ENCODE data around the gene SPINT1.

SPINT1 gene

GRCh38 chr15:40812721-40813425, 31.0 kb upstream of the SPINT1 start:
- H3K4me1 ChIP-seq (ENCODE audit: control insufficient read depth, insufficient read depth, low read length), result peaks cover 8% of the 10 kb centered on the region
- peaks cover 26% of the 10 kb centered on the region for H3K36me3 ChIP-seq (ENCODE audit: insufficient read depth, low read length)
- no peaks in the 10 kb centered on the region for H3K27me3 ChIP-seq (ENCODE audit: control insufficient read depth, insufficient read depth, low read length)
- no peaks in the 10 kb centered on the region for H3K9me3 ChIP-seq (replicated peaks; ENCODE audit: low read length)
- no peak overlapping the region for H3K4me3 ChIP-seq (ENCODE audit: low read length)
- no peak overlapping the region for H3K9ac ChIP-seq (ENCODE audit: low read depth, low read length)
- no peak overlapping the region for H3K4me2 ChIP-seq (ENCODE audit: low read length)

GRCh38 chr15:40815042-40815698, 28.7 kb upstream of the SPINT1 start:
- H3K4me3 ChIP-seq (ENCODE audit: low read length), result no peak overlapping the region
- H3K9ac ChIP-seq (ENCODE audit: low read depth, low read length), result no peak overlapping the region
- peaks cover 4% of the 10 kb centered on the region for H3K27me3 ChIP-seq (ENCODE audit: control insufficient read depth, insufficient read depth, low read length)
- H3K9me3 ChIP-seq (replicated peaks; ENCODE audit: low read length), result no peaks in the 10 kb centered on the region
- H3K4me2 ChIP-seq (ENCODE audit: low read length), result no peak overlapping the region
- peaks cover 26% of the 10 kb centered on the region for H3K36me3 ChIP-seq (ENCODE audit: insufficient read depth, low read length)
- no peaks in the 10 kb centered on the region for H3K4me1 ChIP-seq (ENCODE audit: control insufficient read depth, insufficient read depth, low read length)

GRCh38 chr15:40819048-40819447, 24.8 kb upstream of the SPINT1 start:
- no peaks in the 10 kb centered on the region for H3K9me3 ChIP-seq (replicated peaks; ENCODE audit: low read length)
- peaks cover 4% of the 10 kb centered on the region for H3K27me3 ChIP-seq (ENCODE audit: control insufficient read depth, insufficient read depth, low read length)

GRCh38 chr15:40821195-40821594, 22.7 kb upstream of the SPINT1 start:
- Histone ChIP-seq H3K4me2 (ENCODE audit: low read length) (no peak overlapping the region), H3K4me3 (ENCODE audit: low read length) (no peak overlapping the region), H3K27me3 (ENCODE audit: control insufficient read depth, insufficient read depth, low read length) (peaks cover 15% of the 10 kb centered on the region), H3K9me3 (replicated peaks; ENCODE audit: low read length) (no peaks in the 10 kb centered on the region), H3K9ac (ENCODE audit: low read depth, low read length) (no peak overlapping the region), H3K36me3 (ENCODE audit: insufficient read depth, low read length) (no peaks in the 10 kb centered on the region), H3K4me1 (ENCODE audit: control insufficient read depth, insufficient read depth, low read length) (no peaks in the 10 kb centered on the region)

More at GRCh38 chr15:40819048-40819447, 24.8 kb upstream of the SPINT1 start:
- Histone ChIP-seq H3K4me2 (ENCODE audit: low read length) (no peak overlapping the region), H3K4me3 (ENCODE audit: low read length) (no peak overlapping the region), H3K4me1 (ENCODE audit: control insufficient read depth, insufficient read depth, low read length) (no peaks in the 10 kb centered on the region), H3K36me3 (ENCODE audit: insufficient read depth, low read length) (peaks cover 4% of the 10 kb centered on the region), H3K9ac (ENCODE audit: low read depth, low read length) (no peak overlapping the region)

- no peak overlapping the region for H3K9ac ChIP-seq (ENCODE audit: low read depth, low read length)
- no peak overlapping the region for H3K4me2 ChIP-seq (ENCODE audit: low read length)
- no peaks in the 10 kb centered on the region for H3K4me1 ChIP-seq (ENCODE audit: control insufficient read depth, insufficient read depth, low read length)
- H3K4me3 ChIP-seq (ENCODE audit: low read length), result no peak overlapping the region
- peaks cover 30% of the 10 kb centered on the region for H3K27me3 ChIP-seq (ENCODE audit: control insufficient read depth, insufficient read depth, low read length)
- no peaks in the 10 kb centered on the region for H3K36me3 ChIP-seq (ENCODE audit: insufficient read depth, low read length)
- H3K9me3 ChIP-seq (replicated peaks; ENCODE audit: low read length), result no peaks in the 10 kb centered on the region
Observed at GRCh38 chr15:40823572-40824343, 20.1 kb upstream of the SPINT1 start.

- H3K4me3 ChIP-seq (ENCODE audit: low read length), result no peak overlapping the region
- H3K27me3 ChIP-seq (ENCODE audit: control insufficient read depth, insufficient read depth, low read length), result peaks cover 34% of the 10 kb centered on the region
- H3K4me1 ChIP-seq (ENCODE audit: control insufficient read depth, insufficient read depth, low read length), result no peaks in the 10 kb centered on the region
- H3K9me3 ChIP-seq (replicated peaks; ENCODE audit: low read length), result no peaks in the 10 kb centered on the region
- H3K36me3 ChIP-seq (ENCODE audit: insufficient read depth, low read length), result no peaks in the 10 kb centered on the region
- no peak overlapping the region for H3K9ac ChIP-seq (ENCODE audit: low read depth, low read length)
- no peak overlapping the region for H3K4me2 ChIP-seq (ENCODE audit: low read length)
Observed at GRCh38 chr15:40825661-40826422, 18.0 kb upstream of the SPINT1 start.

- H3K4me2 ChIP-seq (ENCODE audit: low read length), result no peak overlapping the region
- no peaks in the 10 kb centered on the region for H3K4me1 ChIP-seq (ENCODE audit: control insufficient read depth, insufficient read depth, low read length)
- H3K4me3 ChIP-seq (ENCODE audit: low read length), result no peak overlapping the region
- H3K9me3 ChIP-seq (replicated peaks; ENCODE audit: low read length), result no peaks in the 10 kb centered on the region
- H3K9ac ChIP-seq (ENCODE audit: low read depth, low read length), result no peak overlapping the region
- no peaks in the 10 kb centered on the region for H3K36me3 ChIP-seq (ENCODE audit: insufficient read depth, low read length)
- H3K27me3 ChIP-seq (ENCODE audit: control insufficient read depth, insufficient read depth, low read length), result peaks cover 34% of the 10 kb centered on the region
Observed at GRCh38 chr15:40826423-40827075, 17.3 kb upstream of the SPINT1 start.

GRCh38 chr15:40828447-40829036, 15.3 kb upstream of the SPINT1 start, which contains the start of gene PPP1R14D:
TSS of gene PPP1R14D (minus strand) at chr15:40828708. CDS start at chr15:40828641, 67 bp downstream.
- Histone ChIP-seq H3K4me2 (ENCODE audit: low read length) (no peak within 1 kb of the TSS), H3K27me3 (ENCODE audit: control insufficient read depth, insufficient read depth, low read length) (peaks cover 34% of the 10 kb centered on the region), H3K9ac (ENCODE audit: low read depth, low read length) (no peak within 1 kb of the TSS), H3K4me3 (ENCODE audit: low read length) (no peak within 1 kb of the TSS), H3K4me1 (ENCODE audit: control insufficient read depth, insufficient read depth, low read length) (no peaks in the 10 kb centered on the region), H3K9me3 (replicated peaks; ENCODE audit: low read length) (no peaks in the 10 kb centered on the region), H3K36me3 (ENCODE audit: insufficient read depth, low read length) (no peaks in the 10 kb centered on the region)

GRCh38 chr15:40829115-40829514, 14.7 kb upstream of the SPINT1 start:
- H3K4me2 ChIP-seq (ENCODE audit: low read length), result no peak overlapping the region
- H3K4me1 ChIP-seq (ENCODE audit: control insufficient read depth, insufficient read depth, low read length), result no peaks in the 10 kb centered on the region
- peaks cover 34% of the 10 kb centered on the region for H3K27me3 ChIP-seq (ENCODE audit: control insufficient read depth, insufficient read depth, low read length)
- no peaks in the 10 kb centered on the region for H3K9me3 ChIP-seq (replicated peaks; ENCODE audit: low read length)
- H3K36me3 ChIP-seq (ENCODE audit: insufficient read depth, low read length), result no peaks in the 10 kb centered on the region
- H3K4me3 ChIP-seq (ENCODE audit: low read length), result no peak overlapping the region
- no peak overlapping the region for H3K9ac ChIP-seq (ENCODE audit: low read depth, low read length)

- H3K4me1 ChIP-seq (ENCODE audit: control insufficient read depth, insufficient read depth, low read length), result no peaks in the 10 kb centered on the region
- H3K9ac ChIP-seq (ENCODE audit: low read depth, low read length), result no peak overlapping the region
- no peak overlapping the region for H3K4me3 ChIP-seq (ENCODE audit: low read length)
- no peaks in the 10 kb centered on the region for H3K9me3 ChIP-seq (replicated peaks; ENCODE audit: low read length)
- no peaks in the 10 kb centered on the region for H3K36me3 ChIP-seq (ENCODE audit: insufficient read depth, low read length)
- peaks cover 27% of the 10 kb centered on the region for H3K27me3 ChIP-seq (ENCODE audit: control insufficient read depth, insufficient read depth, low read length)
- H3K4me2 ChIP-seq (ENCODE audit: low read length), result no peak overlapping the region
Observed at GRCh38 chr15:40830884-40831283, 13.0 kb upstream of the SPINT1 start.
